ENCODE measurements around the gene FASN. TPM values are rescaled to one million over a fixed set of nuclear protein-coding genes. Genes with fewer than 3 reads are reported as not detected.

Gene FASN
- total and polyA plus RNA-seq, 2 of the 13 experiments (the other 11 are each of a cell fraction or from before 2014, with no cell fraction given) = 51.7 to 101 TPM

DNA sequence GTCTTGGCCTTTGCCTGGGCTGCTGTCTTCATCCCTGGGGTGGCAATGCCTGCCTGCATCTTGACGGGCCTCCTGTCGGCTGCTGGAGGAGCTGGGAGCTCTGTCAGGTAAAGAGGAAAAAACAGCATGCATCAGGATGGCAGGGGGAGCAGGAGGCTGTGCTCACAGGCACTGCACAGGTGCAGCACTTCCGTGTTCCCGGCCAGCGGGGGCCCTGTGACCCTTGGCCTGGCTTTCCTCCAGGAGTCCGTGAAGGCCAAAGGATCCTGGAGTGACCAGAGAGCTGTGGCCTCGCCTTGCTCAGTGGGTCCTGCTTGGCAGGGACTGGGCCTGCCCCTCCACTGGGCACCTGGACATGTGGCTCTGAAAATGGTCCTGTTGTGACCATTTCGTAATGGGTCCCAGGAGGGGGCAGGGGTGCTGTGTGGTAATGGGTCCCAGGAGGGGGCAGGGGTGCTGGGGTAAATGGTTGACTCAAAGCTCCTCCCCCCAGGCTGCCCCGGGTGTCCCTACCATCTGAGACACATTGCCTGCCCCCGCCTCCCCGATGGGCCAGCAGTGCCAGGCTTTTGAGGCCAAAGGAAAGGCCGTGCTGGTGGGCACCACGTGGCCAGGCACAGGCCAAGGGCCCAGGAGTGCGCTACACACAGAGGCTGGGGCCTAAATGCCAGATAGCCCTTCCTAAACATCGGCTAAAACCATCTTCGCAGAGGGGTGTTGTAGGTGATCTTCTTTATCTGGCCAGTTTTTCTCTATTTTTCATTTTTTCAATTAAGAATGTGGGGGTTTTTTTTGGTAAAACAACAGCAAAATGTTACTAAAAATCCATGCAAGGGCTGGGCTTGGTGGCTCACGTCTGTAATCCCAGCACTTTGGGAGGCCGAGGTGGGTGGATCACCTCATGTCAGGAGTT is 4.0 kb upstream of the FASN start (continued):
- TF ChIP-seq, protein P1, sequence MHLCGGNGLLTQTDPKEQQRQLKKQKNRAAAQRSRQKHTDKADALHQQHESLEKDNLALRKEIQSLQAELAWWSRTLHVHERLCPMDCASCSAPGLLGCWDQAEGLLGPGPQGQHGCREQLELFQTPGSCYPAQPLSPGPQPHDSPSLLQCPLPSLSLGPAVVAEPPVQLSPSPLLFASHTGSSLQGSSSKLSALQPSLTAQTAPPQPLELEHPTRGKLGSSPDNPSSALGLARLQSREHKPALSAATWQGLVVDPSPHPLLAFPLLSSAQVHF (CRISPR knock-in tag; IDR thresholded peaks at IDR 0.05) = no peak
- TF ChIP-seq CHD4 (IDR thresholded peaks at IDR 0.05; ENCODE audit: borderline replicate concordance, low read length) (peak; percentile 94; the same call in 1 of the 2 replicates), ZSCAN9 (CRISPR knock-in tag; IDR thresholded peaks at IDR 0.05; ENCODE audit: borderline replicate concordance) (peak; percentile 80), ZNF468 (CRISPR knock-in tag; IDR thresholded peaks at IDR 0.05) (no peak), SMARCE1 (IDR thresholded peaks at IDR 0.05; ENCODE audit: borderline replicate concordance) (no peak), ZNF83 (CRISPR knock-in tag; IDR thresholded peaks at IDR 0.05; ENCODE audit: borderline replicate concordance) (no peak; the same call in 1 of the 2 replicates), ZBTB3 (CRISPR knock-in tag; IDR thresholded peaks at IDR 0.05; ENCODE audit: borderline replicate concordance, low read depth) (no peak), CBX2 (IDR thresholded peaks at IDR 0.05; ENCODE audit: low read depth, low read length) (no peak), CBX2 (CRISPR knock-in tag; IDR thresholded peaks at IDR 0.05; ENCODE audit: low read depth) (no peak), HDAC1 (CRISPR knock-in tag; IDR thresholded peaks at IDR 0.05) (no peak; the same call in 1 of the 2 replicates), ZNF563 (CRISPR knock-in tag; IDR thresholded peaks at IDR 0.05) (no peak; the same call in 1 of the 2 replicates), FOXK1 (CRISPR knock-in tag; IDR thresholded peaks at IDR 0.05; ENCODE audit: borderline replicate concordance, low read depth) (peak; percentile 56; the same call in 1 of the 2 replicates), ZNF879 (CRISPR knock-in tag; IDR thresholded peaks at IDR 0.05) (no peak; the same call in 1 of the 2 replicates), ZNF761 (CRISPR knock-in tag; conservative IDR thresholded peaks at IDR 0.05) (no peak; the same call in 1 of the 2 replicates)
- TF ChIP-seq, protein P2, sequence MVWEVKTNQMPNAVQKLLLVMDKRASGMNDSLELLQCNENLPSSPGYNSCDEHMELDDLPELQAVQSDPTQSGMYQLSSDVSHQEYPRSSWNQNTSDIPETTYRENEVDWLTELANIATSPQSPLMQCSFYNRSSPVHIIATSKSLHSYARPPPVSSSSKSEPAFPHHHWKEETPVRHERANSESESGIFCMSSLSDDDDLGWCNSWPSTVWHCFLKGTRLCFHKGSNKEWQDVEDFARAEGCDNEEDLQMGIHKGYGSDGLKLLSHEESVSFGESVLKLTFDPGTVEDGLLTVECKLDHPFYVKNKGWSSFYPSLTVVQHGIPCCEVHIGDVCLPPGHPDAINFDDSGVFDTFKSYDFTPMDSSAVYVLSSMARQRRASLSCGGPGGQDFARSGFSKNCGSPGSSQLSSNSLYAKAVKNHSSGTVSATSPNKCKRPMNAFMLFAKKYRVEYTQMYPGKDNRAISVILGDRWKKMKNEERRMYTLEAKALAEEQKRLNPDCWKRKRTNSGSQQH (CRISPR knock-in tag; IDR thresholded peaks at IDR 0.05; ENCODE audit: low read depth) = peak; percentile 64; the same call in 1 of the 2 replicates
- TF ChIP-seq, protein P3, sequence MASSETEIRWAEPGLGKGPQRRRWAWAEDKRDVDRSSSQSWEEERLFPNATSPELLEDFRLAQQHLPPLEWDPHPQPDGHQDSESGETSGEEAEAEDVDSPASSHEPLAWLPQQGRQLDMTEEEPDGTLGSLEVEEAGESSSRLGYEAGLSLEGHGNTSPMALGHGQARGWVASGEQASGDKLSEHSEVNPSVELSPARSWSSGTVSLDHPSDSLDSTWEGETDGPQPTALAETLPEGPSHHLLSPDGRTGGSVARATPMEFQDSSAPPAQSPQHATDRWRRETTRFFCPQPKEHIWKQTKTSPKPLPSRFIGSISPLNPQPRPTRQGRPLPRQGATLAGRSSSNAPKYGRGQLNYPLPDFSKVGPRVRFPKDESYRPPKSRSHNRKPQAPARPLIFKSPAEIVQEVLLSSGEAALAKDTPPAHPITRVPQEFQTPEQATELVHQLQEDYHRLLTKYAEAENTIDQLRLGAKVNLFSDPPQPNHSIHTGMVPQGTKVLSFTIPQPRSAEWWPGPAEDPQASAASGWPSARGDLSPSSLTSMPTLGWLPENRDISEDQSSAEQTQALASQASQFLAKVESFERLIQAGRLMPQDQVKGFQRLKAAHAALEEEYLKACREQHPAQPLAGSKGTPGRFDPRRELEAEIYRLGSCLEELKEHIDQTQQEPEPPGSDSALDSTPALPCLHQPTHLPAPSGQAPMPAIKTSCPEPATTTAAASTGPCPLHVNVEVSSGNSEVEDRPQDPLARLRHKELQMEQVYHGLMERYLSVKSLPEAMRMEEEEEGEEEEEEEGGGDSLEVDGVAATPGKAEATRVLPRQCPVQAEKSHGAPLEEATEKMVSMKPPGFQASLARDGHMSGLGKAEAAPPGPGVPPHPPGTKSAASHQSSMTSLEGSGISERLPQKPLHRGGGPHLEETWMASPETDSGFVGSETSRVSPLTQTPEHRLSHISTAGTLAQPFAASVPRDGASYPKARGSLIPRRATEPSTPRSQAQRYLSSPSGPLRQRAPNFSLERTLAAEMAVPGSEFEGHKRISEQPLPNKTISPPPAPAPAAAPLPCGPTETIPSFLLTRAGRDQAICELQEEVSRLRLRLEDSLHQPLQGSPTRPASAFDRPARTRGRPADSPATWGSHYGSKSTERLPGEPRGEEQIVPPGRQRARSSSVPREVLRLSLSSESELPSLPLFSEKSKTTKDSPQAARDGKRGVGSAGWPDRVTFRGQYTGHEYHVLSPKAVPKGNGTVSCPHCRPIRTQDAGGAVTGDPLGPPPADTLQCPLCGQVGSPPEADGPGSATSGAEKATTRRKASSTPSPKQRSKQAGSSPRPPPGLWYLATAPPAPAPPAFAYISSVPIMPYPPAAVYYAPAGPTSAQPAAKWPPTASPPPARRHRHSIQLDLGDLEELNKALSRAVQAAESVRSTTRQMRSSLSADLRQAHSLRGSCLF (CRISPR knock-in tag; IDR thresholded peaks at IDR 0.05; ENCODE audit: borderline replicate concordance) = no peak
- TF ChIP-seq, protein P4, sequence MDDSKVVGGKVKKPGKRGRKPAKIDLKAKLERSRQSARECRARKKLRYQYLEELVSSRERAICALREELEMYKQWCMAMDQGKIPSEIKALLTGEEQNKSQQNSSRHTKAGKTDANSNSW (CRISPR knock-in tag; IDR thresholded peaks at IDR 0.05; ENCODE audit: borderline replicate concordance) = no peak
- TF ChIP-seq, protein P5, sequence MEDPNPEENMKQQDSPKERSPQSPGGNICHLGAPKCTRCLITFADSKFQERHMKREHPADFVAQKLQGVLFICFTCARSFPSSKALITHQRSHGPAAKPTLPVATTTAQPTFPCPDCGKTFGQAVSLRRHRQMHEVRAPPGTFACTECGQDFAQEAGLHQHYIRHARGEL (CRISPR knock-in tag; IDR thresholded peaks at IDR 0.05) = no peak
- TF ChIP-seq, protein P6, sequence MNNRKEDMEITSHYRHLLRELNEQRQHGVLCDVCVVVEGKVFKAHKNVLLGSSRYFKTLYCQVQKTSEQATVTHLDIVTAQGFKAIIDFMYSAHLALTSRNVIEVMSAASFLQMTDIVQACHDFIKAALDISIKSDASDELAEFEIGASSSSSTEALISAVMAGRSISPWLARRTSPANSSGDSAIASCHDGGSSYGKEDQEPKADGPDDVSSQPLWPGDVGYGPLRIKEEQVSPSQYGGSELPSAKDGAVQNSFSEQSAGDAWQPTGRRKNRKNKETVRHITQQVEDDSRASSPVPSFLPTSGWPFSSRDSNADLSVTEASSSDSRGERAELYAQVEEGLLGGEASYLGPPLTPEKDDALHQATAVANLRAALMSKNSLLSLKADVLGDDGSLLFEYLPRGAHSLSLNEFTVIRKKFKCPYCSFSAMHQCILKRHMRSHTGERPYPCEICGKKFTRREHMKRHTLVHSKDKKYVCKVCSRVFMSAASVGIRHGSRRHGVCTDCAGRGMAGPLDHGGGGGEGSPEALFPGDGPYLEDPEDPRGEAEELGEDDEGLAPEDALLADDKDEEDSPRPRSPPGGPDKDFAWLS (CRISPR knock-in tag; IDR thresholded peaks at IDR 0.05; ENCODE audit: borderline replicate concordance) = no peak

Measured in HepG2 (cell line).